ENCODE measurements around the gene AKR1C3. TPM values are rescaled to one million over a fixed set of nuclear protein-coding genes. Genes with fewer than 3 reads are reported as not detected.
"Not testable (repeated sequence)": the region's sequence is repeated elsewhere in the genome, so short reads cannot be mapped to it uniquely, and the experiment has no call there.

Gene AKR1C3
- polyA plus RNA-seq, 6 donors from 2014 or later = 0.29 to 1.6 (median 0.58) TPM; not detected in 1

DNA sequence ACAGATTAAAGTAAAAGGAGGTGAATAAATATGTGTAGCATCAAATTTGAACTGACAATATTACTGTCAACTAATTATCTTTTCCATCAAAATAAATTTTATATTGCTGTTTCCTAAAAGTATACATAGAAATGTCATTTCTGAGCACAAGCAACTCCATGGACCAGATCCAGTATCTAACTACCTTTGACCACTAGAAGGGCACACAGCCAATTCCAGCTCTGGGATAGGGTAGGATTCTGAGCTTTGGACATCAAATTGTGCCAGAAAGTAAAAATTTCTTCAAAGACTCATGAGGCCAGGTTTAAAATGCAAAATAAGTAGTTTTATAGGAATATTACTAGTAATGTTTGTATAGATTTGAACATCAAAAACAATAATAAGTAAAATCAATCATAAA lies 29.7 kb downstream of the AKR1C3 start:
- no peak for DNase-seq
- Mint-ChIP-seq H3K36me3 (peaks cover 0 to 6% of the 10 kb centered on the region in 2 donors), H3K4me1 (no peaks in the 10 kb centered on the region), H3K27me3 (peaks cover 6 to 9% (median 9%) of the 10 kb centered on the region in 3 donors), H3K9me3 (peaks cover 0 to 22% (median 9%) of the 10 kb centered on the region in 7 donors), H3K4me3 (no peak overlapping the region), H3K27ac (no peak overlapping the region)
- no peak for ATAC-seq (ENCODE audit: low read depth in 2 of 2)

- no peak for ATAC-seq (ENCODE audit: low read depth in 2 of 2)
- Mint-ChIP-seq H3K4me3 (no peak overlapping the region), H3K27me3 (peaks cover 6 to 9% (median 9%) of the 10 kb centered on the region in 3 donors), H3K27ac (peak overlapping the region in 1 of 6 donors; percentile 75), H3K4me1 (no peaks in the 10 kb centered on the region), H3K9me3 (peaks cover 0 to 21% (median 10%) of the 10 kb centered on the region in 7 donors), H3K36me3 (peaks cover 0 to 6% of the 10 kb centered on the region in 2 donors)
- DNase-seq = no peak
Observed at GRCh38 chr10:5125315-5126044, 31.3 kb downstream of the AKR1C3 start.

GRCh38 chr10:5135581-5135980 lies 41.4 kb downstream of the AKR1C3 start:
- no peak for DNase-seq
- ATAC-seq (ENCODE audit: low read depth in 2 of 2) = no peak

GRCh38 chr10:5136468-5137087 lies 42.4 kb downstream of the AKR1C3 start:
- Mint-ChIP-seq H3K9me3 (peaks cover 6 to 44% (median 35%) of the 10 kb centered on the region in 7 donors), H3K4me1 (no peaks in the 10 kb centered on the region), H3K36me3 (peaks cover 0 to 8% of the 10 kb centered on the region in 2 donors), H3K27ac (peak overlapping the region in 1 of 6 donors; percentile 33), H3K27me3 (no peaks in the 10 kb centered on the region), H3K4me3 (no peak overlapping the region)
- ATAC-seq (ENCODE audit: low read depth in 2 of 2) = no peak
- no peak for DNase-seq

More at GRCh38 chr10:5135581-5135980, 41.4 kb downstream of the AKR1C3 start:
- Mint-ChIP-seq H3K4me1 (no peaks in the 10 kb centered on the region), H3K4me3 (no peak overlapping the region), H3K27ac (no peak overlapping the region), H3K27me3 (no peaks in the 10 kb centered on the region), H3K36me3 (peaks cover 0 to 8% of the 10 kb centered on the region in 2 donors), H3K9me3 (peaks cover 6 to 44% (median 33%) of the 10 kb centered on the region in 7 donors)

DNA sequence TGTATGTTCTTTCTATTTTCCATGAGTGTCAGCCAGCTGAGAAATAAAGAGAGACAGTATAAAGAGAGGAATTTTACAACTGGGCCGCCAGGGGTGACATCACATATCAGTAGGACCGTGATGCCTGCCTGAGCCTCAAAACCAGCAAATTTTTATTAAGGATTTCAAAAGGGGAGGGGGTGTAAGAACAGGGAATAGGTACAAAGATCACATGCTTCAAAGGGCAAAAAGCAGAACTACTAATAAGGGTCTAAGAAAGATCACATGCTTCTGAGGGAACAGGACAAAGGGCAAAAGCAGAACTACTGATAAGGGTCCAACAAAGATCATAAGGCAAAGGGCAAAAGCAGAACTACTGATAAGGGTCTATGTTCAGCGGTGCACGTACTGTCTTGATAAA lies 43.5 kb downstream of the AKR1C3 start:
- H3K36me3 Mint-ChIP-seq; H3K27ac Mint-ChIP-seq; DNase-seq; H3K4me1 Mint-ChIP-seq; H3K4me3 Mint-ChIP-seq; ATAC-seq (ENCODE audit: low read depth in 2 of 2); H3K27me3 Mint-ChIP-seq: not testable (repeated sequence)
- peaks cover 6 to 44% (median 35%) of the 10 kb centered on the region in 7 donors for H3K9me3 Mint-ChIP-seq

GRCh38 chr10:5142199-5142598 lies 48.0 kb downstream of the AKR1C3 start:
- Mint-ChIP-seq H3K36me3 (peaks cover 0 to 5% of the 10 kb centered on the region in 2 donors), H3K27ac (no peak overlapping the region), H3K4me3 (no peak overlapping the region), H3K9me3 (peaks cover 7 to 30% (median 23%) of the 10 kb centered on the region in 7 donors), H3K27me3 (no peaks in the 10 kb centered on the region), H3K4me1 (no peaks in the 10 kb centered on the region)
- ATAC-seq (ENCODE audit: low read depth in 2 of 2) = no peak
- DNase-seq = no peak

GRCh38 chr10:5143137-5143536 lies 48.9 kb downstream of the AKR1C3 start:
- no peaks in the 10 kb centered on the region for H3K4me1 Mint-ChIP-seq
- H3K4me3 Mint-ChIP-seq = no peak overlapping the region
- H3K9me3 Mint-ChIP-seq = peaks cover 2 to 21% (median 13%) of the 10 kb centered on the region in 7 donors
- DNase-seq = no peak
- no peak for ATAC-seq (ENCODE audit: low read depth in 2 of 2)
- no peak overlapping the region for H3K27ac Mint-ChIP-seq
- H3K36me3 Mint-ChIP-seq = no peaks in the 10 kb centered on the region
- H3K27me3 Mint-ChIP-seq = no peaks in the 10 kb centered on the region

DNA sequence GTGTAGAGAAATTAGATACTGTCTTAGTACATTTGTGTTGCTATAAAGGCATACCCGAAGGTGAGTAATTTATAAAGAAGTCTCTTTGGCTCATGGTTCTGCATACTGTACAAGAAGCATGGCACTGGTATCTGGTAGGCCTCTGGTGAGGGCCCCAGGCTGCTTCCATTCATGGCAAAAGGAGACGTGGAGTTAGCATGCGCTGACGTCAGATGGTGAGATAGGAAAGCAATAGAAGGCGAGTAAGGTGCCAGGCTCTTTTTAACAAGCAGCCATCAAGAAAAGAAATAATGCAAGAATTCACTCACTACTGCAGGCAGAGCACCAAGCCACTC lies 52.7 kb downstream of the AKR1C3 start:
- H3K27ac Mint-ChIP-seq = no peak overlapping the region
- no peak for DNase-seq
- H3K4me1 Mint-ChIP-seq = no peaks in the 10 kb centered on the region
- H3K9me3 Mint-ChIP-seq = peaks cover 0 to 22% (median 12%) of the 10 kb centered on the region in 7 donors
- H3K36me3 Mint-ChIP-seq = no peaks in the 10 kb centered on the region
- ATAC-seq (ENCODE audit: low read depth in 2 of 2) = no peak
- no peak overlapping the region for H3K4me3 Mint-ChIP-seq
- no peaks in the 10 kb centered on the region for H3K27me3 Mint-ChIP-seq

DNA sequence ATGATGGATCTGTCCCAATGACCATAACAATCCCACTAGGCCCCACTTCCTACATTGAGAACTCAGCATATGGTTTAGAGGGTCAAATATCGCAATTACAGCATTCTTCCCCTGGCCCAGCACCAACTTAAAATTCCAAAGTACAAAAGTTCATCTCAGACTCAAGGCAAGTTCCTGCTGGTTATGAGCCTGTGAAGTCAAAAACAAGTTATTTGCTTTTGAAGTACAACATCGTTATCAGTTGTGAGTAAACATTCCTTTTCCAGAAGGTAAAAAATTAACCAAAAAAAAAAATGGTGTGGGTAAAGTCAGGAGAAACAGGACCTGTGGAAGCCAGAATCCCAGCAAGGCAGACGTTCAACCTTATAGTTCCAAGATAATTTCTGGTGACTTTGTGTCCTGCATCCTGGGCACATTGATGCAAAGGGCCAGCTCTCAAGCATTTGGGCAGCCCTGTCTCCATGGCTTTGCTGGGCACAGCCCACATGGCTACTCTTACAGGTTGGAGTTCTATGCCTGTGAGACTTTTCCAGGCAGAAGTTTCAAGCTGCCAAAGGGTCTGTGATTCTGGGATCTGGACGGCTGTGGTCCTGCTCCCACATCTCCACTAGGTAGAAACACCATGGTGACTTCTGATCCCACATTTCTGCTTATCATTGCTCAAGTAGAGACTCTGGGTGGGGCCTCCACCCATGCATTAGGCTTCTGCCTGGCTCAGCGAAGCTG lies 53.2 kb downstream of the AKR1C3 start:
- H3K27me3 Mint-ChIP-seq = no peaks in the 10 kb centered on the region
- no peak overlapping the region for H3K4me3 Mint-ChIP-seq
- DNase-seq = no peak
- no peak overlapping the region for H3K27ac Mint-ChIP-seq
- H3K9me3 Mint-ChIP-seq = peaks cover 0 to 22% (median 12%) of the 10 kb centered on the region in 7 donors
- no peaks in the 10 kb centered on the region for H3K4me1 Mint-ChIP-seq
- ATAC-seq (ENCODE audit: low read depth in 2 of 2) = no peak
- no peaks in the 10 kb centered on the region for H3K36me3 Mint-ChIP-seq

DNA sequence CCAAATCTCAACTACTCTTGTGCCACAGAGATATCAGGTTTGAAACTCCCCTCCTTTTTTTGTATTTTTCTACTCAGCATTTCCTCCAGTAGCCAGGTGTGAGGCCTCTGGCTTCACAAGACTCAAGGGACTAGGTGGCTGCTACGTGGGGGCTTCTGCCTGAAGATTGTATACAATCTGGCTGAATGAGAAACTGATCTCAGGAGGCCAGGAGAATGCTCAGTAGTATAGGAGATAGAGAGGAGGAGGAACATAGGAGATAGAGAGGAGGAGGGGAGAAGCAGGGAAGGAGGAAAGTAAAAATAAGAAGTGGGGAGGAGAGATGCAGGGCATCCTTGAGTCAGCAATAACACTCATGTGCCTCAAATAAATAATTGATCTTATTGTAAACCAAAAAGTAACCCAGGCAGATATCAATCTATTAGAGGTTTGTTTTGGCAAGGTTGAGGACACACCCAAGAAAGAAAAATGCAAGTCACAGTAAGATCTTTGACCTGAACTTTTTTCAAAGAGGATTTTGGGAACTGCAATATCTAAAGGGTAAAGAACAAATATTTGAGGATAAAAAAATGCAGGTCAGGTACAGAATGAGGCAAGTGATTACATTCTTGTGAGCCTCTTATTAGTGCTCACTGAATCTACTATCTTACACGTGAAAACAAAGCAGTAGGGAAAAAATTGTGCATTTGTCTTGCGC lies 53.9 kb downstream of the AKR1C3 start:
- no peak overlapping the region for H3K4me3 Mint-ChIP-seq
- H3K27me3 Mint-ChIP-seq = no peaks in the 10 kb centered on the region
- H3K9me3 Mint-ChIP-seq = peaks cover 0 to 22% (median 12%) of the 10 kb centered on the region in 7 donors
- ATAC-seq (ENCODE audit: low read depth in 2 of 2) (no peak), DNase-seq (no peak)
- H3K4me1 Mint-ChIP-seq = no peaks in the 10 kb centered on the region
- H3K36me3 Mint-ChIP-seq = no peaks in the 10 kb centered on the region
- H3K27ac Mint-ChIP-seq = peak overlapping the region in 1 of 6 donors; percentile 5

- Mint-ChIP-seq H3K36me3 (no peaks in the 10 kb centered on the region), H3K4me1 (no peaks in the 10 kb centered on the region), H3K4me3 (peak overlapping the region in 1 of 8 donors; percentile 47), H3K27ac (no peak overlapping the region), H3K27me3 (no peaks in the 10 kb centered on the region), H3K9me3 (peaks cover 0 to 22% (median 12%) of the 10 kb centered on the region in 7 donors)
- ATAC-seq (ENCODE audit: low read depth in 2 of 2) = no peak
- no peak for DNase-seq
Observed at GRCh38 chr10:5148678-5149032, 54.4 kb downstream of the AKR1C3 start.

GRCh38 chr10:5151076-5151475 lies 56.9 kb downstream of the AKR1C3 start:
- no peak overlapping the region for H3K27ac Mint-ChIP-seq
- ATAC-seq (ENCODE audit: low read depth in 2 of 2) = no peak
- H3K36me3 Mint-ChIP-seq = no peaks in the 10 kb centered on the region

DNA sequence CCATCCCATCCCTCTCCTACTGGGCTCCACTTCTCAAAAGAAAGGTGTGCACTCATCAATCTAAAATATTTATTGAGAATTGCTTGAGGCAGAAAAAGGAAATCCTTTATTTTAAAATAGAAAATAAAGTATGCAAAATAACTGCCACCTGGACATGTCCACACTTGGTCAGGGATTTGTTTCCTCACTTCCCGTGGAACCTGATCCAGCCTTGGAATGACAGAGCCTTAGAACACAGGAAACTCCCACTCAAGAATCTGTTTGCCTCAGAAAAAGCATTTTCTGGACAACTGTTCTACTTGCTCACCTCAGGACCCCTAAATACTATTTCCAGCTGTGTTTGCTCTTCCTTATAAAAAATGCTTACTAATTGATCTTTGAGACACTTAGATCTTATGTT lies 61.7 kb downstream of the AKR1C3 start:
- Mint-ChIP-seq H3K27ac (no peak overlapping the region), H3K4me3 (no peak overlapping the region), H3K27me3 (no peaks in the 10 kb centered on the region), H3K36me3 (no peaks in the 10 kb centered on the region), H3K9me3 (peaks cover 0 to 8% (median 3%) of the 10 kb centered on the region in 7 donors), H3K4me1 (no peaks in the 10 kb centered on the region)
- DNase-seq (no peak), ATAC-seq (ENCODE audit: low read depth in 2 of 2) (no peak)

More at GRCh38 chr10:5151076-5151475, 56.9 kb downstream of the AKR1C3 start:
- DNase-seq = no peak
- Mint-ChIP-seq H3K4me3 (no peak overlapping the region), H3K27me3 (no peaks in the 10 kb centered on the region), H3K9me3 (peaks cover 0 to 22% (median 12%) of the 10 kb centered on the region in 7 donors), H3K4me1 (no peaks in the 10 kb centered on the region)

Data from naive B cell (primary cell).